ENCODE results near the gene GFI1B.
A peak's percentile ranks its signal among the peaks of the same experiment; 100 is the strongest.

The GFI1B gene

GRCh38 chr9:133014696-133015095 is 36.2 kb downstream of the GFI1B start:
- DNase-seq: no peak

DNA sequence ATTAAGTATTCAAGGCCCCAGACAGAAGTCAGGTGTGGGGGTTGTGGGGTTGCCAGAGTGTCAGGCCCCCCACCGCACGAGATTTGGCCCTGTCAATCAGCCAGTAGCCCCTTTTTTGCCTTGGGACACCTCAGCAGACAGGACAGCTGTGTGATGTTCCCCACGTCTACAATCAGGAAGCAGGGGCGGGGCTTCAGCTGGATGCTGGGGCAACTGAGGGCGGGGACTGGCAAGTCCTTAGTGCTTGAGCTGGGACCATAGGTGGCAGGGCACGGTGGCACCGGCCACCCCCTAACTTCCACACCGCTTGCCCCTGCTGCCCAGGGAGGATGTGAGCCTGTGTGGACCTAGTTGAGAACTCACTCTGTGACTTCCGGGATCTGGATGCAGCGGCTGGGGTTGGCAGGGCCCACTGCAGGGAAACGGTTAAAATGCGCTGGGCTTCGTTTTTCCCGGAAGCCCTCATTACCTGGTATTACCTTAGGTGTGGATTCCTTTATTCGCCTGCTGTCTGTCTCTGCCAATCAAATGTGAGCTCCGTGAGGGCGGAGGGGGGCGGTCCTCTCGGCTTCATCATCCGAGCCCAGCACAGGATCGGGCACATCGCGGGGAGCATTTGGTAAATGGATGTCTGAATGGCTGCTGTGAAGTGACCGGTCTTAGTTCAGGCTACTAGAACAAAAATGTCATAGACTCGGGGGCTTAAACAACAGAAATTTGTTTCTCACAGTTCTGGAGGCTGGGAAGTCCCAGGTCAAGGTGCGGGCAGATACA is 44.8 kb downstream of the GFI1B start:
- peak in 2 of 5 experiments; percentile 28 to 79 for DNase-seq

GRCh38 chr9:133026426-133026825 is 47.9 kb downstream of the GFI1B start:
- no peak for DNase-seq

GRCh38 chr9:133027134-133027533 is 48.6 kb downstream of the GFI1B start:
- DNase-seq: no peak

DNA sequence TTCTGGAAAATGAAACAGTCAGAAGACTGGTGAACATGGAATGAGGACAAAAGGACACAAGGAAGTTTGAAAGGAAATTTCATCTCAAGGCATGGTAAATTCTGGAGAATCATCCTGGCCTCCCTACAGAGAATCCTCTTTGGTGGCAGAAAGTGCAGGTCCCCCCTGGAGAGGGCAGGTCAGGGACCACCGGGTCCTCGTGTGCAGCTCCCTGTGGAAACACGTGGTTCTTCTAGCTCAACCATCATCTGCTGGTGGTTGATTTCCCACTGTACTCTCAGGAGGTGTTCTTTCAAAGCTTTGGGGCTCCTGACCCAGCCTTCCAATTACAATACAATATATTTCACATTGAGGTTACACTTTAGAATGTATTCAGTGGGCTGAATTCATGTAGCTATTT is 49.7 kb downstream of the GFI1B start:
- DNase-seq: no peak

DNA sequence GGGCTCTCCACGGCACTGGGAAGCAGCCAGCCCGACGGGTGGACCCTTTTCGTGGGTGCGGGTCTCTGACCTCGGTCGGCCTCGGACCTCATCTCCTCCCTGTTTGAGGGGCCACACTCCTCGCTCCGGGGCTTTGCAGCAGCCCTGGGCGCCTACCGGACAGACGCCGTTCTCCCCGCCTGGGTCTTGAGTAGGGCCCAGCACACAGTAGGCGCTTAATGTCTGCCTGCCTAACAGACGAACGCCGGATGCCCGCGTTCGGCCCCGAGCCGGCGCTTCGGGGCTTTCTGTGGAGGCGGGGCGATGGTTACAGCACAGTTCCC is 51.5 kb downstream of the GFI1B start:
- no peak for DNase-seq

GRCh38 chr9:133030317-133031129 is 52.0 kb downstream of the GFI1B start, which contains the start of gene GTF3C5:
Gene GTF3C5, plus strand, starts transcription at chr9:133030997. Its CDS starts 15 bp downstream, at chr9:133031012.
- peak; percentile 79 to 99 (median 88) for DNase-seq

- DNase-seq: no peak
Observed at GRCh38 chr9:133031130-133031422, 52.6 kb downstream of the GFI1B start.

DNA sequence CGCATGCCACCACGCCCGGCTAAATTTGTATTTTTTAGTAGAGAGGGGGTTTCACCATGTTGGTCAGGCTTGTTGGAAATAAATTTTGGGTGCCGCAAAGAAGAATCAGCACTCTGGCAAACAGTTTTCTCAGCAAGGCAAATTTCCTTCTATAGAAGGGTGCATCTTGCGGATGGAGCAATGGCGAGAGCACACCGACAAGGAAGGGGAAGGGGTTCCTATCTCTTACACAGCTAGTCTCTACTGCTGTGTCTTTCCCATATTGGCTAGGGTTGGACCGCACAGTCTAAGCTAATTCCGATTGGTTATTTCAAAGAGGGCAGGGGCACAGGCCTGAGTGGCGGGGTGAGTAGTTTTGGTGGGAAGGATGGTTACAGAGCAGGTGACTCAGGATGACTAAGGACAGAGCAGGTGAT is 53.0 kb downstream of the GFI1B start:
- no peak for DNase-seq

DNA sequence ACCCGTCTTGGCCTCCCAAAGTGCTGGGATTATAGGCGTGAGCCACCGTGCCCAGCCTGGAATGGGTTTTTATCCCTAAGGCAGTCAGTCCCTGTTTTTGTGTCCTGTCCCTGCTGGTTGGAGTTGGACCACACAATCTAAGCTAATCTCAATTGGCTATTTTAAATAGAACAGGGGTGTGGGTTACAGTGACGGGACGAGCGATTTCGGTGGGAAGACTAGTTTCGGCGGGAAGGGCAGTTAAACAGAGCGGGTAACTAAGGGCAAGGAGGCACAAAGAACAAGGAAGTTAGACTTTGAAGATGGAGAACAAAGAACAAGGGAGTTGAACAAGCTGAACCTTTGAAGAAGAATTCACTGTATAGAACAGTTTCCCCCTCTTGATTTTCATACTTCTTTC is 53.7 kb downstream of the GFI1B start:
- DNase-seq: no peak

DNA sequence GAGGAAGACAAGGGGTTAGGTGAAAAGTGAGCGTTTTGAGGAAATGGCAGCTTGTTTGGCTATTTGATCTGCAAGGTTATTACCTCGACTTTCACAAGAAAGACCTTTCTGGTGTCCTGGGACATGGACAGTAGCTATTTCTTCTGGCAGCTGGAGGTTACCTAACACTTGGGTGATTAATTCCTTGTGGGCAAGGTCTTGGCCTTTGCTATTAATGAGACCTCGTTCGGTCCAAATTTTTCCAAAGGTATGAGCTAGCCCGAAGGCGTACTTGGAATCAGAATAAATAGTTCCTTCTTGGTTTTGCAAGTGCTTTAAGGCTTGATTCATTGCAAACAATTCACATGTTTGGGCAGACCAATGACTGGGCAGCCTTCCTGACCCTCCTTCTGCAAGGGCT is 57.2 kb downstream of the GFI1B start:
- no peak for DNase-seq

GRCh38 chr9:133037775-133038515 is 59.5 kb downstream of the GFI1B start:
- no peak for DNase-seq

- peak in 1 of 5 experiments; percentile 33 for DNase-seq
Observed at GRCh38 chr9:133040892-133041479, 62.5 kb downstream of the GFI1B start.
